Neural cell (in vitro differentiated cells): ENCODE measurements around the gene STAC3. TPM values are rescaled to one million over a fixed set of nuclear protein-coding genes. Genes with fewer than 3 reads are reported as not detected.
A peak's percentile ranks its signal among the peaks of the same experiment; 100 is the strongest.

Experiments used
- H2AFZ ChIP-seq: fragments of 200-600, 300-800 bp; sonication (generic), shearing (Covaris generic); 2 replicates; pipeline ENCODE4 v1.6.0; 2014; ENCODE audit warnings: low read depth, mild to moderate bottlenecking, antibody characterized with exemption, low read length, moderate library complexity
- H3F3A ChIP-seq: fragments of 200-600 bp; shearing (Covaris generic); 2 replicates; pipeline ENCODE4 v1.6.1; 2016; ENCODE audit warnings: mild to moderate bottlenecking, moderate library complexity, mixed read lengths, antibody characterized with exemption, low read length; ENCODE audit not compliant: insufficient read depth, poor library complexity, severe bottlenecking
- H3K27ac ChIP-seq: fragments of 200-600, 300-800 bp; sonication (generic), shearing (Covaris generic); 2 replicates; pipeline ENCODE4 v1.5.1; 2014; ENCODE audit warnings: mild to moderate bottlenecking, low read length, moderate library complexity
- H3K27me3 ChIP-seq: fragments of 300-800, 200-600 bp; sonication (generic), shearing (Covaris generic); 2 replicates; pipeline ENCODE4 v1.6.0; 2014; ENCODE audit warnings: mild to moderate bottlenecking, low read depth, low read length, moderate library complexity; ENCODE audit not compliant: insufficient read depth
- H3K36me3 ChIP-seq: fragments of 300-800, 200-600 bp; sonication (generic), shearing (Covaris generic); 2 replicates; pipeline ENCODE4 v1.5.1; 2014; ENCODE audit warnings: mild to moderate bottlenecking, antibody characterized with exemption, low read length, moderate library complexity; ENCODE audit not compliant: insufficient read depth
- H3K4me2 ChIP-seq: fragments of 300-800, 200-600 bp; sonication (generic), shearing (Covaris generic); 2 replicates; pipeline ENCODE4 v1.6.0; 2014; ENCODE audit warnings: mild to moderate bottlenecking, low read length
- H3K4me3 ChIP-seq: fragments of 300-800, 200-600 bp; sonication (generic), shearing (Covaris generic); 2 replicates; pipeline ENCODE4 v1.5.1; 2014; ENCODE audit warnings: mild to moderate bottlenecking, low read length, moderate library complexity
- H3K79me2 ChIP-seq: fragments of 200-600 bp; shearing (Covaris generic); replicated peaks from 2 replicates; pipeline ENCODE4 v1.6.0; 2014; ENCODE audit warnings: mild to moderate bottlenecking, low read length, moderate library complexity; ENCODE audit not compliant: insufficient read depth
- H3K9ac ChIP-seq: fragments of 300-800, 200-600 bp; sonication (generic), shearing (Covaris generic); 2 replicates; pipeline ENCODE4 v1.6.1; 2016; ENCODE audit warnings: mild to moderate bottlenecking, low read length, mixed read lengths
- H3K9me2 ChIP-seq: fragments of 200-600 bp; shearing (Covaris generic); 2 replicates; pipeline ENCODE4 v1.6.1; 2016; ENCODE audit warnings: mild to moderate bottlenecking, low read length, mixed read lengths; ENCODE audit not compliant: insufficient read depth
- H3K9me3 ChIP-seq: fragments of 200-600, 300-800 bp; sonication (generic), shearing (Covaris generic); 2 replicates; pipeline ENCODE4 v1.6.1; 2016; ENCODE audit warnings: mild to moderate bottlenecking, mixed run types, low read length, moderate library complexity, mixed read lengths
- H4K20me1 ChIP-seq: fragments of 200-600 bp; shearing (Covaris generic); 2 replicates; pipeline ENCODE4 v1.6.1; 2016; ENCODE audit warnings: mild to moderate bottlenecking, mixed run types; ENCODE audit not compliant: insufficient read depth
- EP300 ChIP-seq: fragments of 450-650 bp; conservative IDR thresholded peaks from 2 replicates; pipeline ENCODE4 v1.6.1; 2014; ENCODE audit warnings: antibody characterized with exemption, mild to moderate bottlenecking, moderate library complexity; ENCODE audit not compliant: poor library complexity, severe bottlenecking
- EZH2 ChIP-seq: fragments of 200-600, 300-800 bp; shearing (Covaris generic), sonication (generic); IDR thresholded peaks from 2 replicates; pipeline ENCODE4 v1.6.1; 2014; ENCODE audit warnings: antibody characterized with exemption, low read length, borderline replicate concordance, mild to moderate bottlenecking; ENCODE audit not compliant: insufficient read depth, poor library complexity, severe bottlenecking
- MXI1 ChIP-seq: fragments of 450-650 bp; conservative IDR thresholded peaks from 2 replicates; pipeline ENCODE4 v1.6.1; 2014; ENCODE audit warnings: antibody characterized with exemption, mild to moderate bottlenecking; ENCODE audit not compliant: poor library complexity, severe bottlenecking
- POLR2AphosphoS5 ChIP-seq: IDR thresholded peaks from 2 replicates; pipeline ENCODE4 v1.6.1; 2012
- RAD21 ChIP-seq: fragments of 450-650 bp; conservative IDR thresholded peaks from 2 replicates; pipeline ENCODE4 v1.6.1; 2014; ENCODE audit warnings: antibody characterized with exemption, mild to moderate bottlenecking, moderate library complexity
- SMC3 ChIP-seq: fragments of 450-650 bp; conservative IDR thresholded peaks from 2 replicates; pipeline ENCODE4 v1.6.1; 2014; ENCODE audit warnings: antibody characterized with exemption, mild to moderate bottlenecking, moderate library complexity; ENCODE audit not compliant: poor library complexity
- TAF1 ChIP-seq: IDR thresholded peaks from 2 replicates; pipeline ENCODE4 v1.6.1; 2012; ENCODE audit warnings: low read depth
- polyA plus RNA-seq: library from polyadenylated mRNA; depleted of rRNA; stranded (reverse); fragments of >200 nt; gene quantifications from 2 replicates; pipeline ENCODE4 v1.2.3, GENCODE V29; 2014
- TF ChIP-seq, protein P1 (sequence below): fragments of 450-650 bp; IDR thresholded peaks from 2 replicates; pipeline ENCODE4 v1.5.1; 2014; ENCODE audit warnings: antibody characterized with exemption, mild to moderate bottlenecking, moderate library complexity; ENCODE audit not compliant: poor library complexity, severe bottlenecking
- TF ChIP-seq, protein P2 (sequence below): IDR thresholded peaks from 2 replicates; pipeline ENCODE4 v1.6.1; 2012; ENCODE audit warnings: borderline replicate concordance

Gene STAC3
- polyA plus RNA-seq, 1 donor from 2014 or later = 1.3 TPM

DNA sequence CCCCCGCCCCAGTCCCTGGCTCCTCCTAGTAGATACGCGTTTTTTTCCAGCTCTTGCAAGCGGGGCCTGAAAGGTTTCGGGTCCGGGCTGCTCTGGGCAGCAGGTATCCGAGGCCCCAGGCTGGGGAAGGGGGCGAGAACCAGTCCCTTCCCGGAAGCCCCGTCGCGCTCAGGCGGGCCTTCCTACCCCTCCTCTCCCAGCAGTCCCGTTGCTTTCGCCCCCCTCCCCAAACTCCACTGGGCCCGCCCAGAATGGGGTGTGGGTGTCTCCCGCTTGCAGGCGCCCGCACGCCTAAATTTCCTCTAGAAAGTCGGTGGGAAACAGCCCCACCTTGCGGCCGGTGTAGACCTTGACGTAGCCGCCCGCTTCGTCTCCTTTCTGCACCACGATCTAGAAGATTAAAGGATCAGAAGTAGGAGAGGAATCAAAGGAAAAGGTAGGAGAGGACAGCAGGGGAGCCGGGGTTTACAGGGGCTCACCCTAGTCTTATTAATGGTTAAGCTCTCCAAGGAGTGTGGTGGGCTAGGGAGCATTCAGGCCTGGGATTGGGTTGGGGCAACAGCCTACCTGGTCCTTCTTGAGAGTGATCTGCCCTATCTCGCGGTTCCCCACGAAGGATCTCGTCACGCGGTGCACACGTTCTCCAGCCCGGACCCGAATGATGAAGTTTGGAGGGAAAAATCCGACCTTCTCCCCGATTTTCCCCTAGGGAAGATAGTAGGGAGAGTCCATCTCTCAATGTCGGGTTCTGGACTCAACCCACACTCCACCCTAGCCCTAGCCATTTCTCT, 7.3 kb downstream of the STAC3 start:
- Histone ChIP-seq H3K4me2 (no peak overlapping the region), H4K20me1 (no peaks in the 10 kb centered on the region), H3K9me3 (no peaks in the 10 kb centered on the region), H3K79me2 (no peaks in the 10 kb centered on the region), H3F3A (no peaks in the 10 kb centered on the region), H3K27ac (no peak overlapping the region), H3K4me3 (peak overlapping the region; percentile 79), H2AFZ (no peak overlapping the region), H3K36me3 (no peaks in the 10 kb centered on the region), H3K9me2 (no peaks in the 10 kb centered on the region), H3K9ac (peak overlapping the region; percentile 29), H3K27me3 (peaks cover 44% of the 10 kb centered on the region)
- TF ChIP-seq, protein P1, sequence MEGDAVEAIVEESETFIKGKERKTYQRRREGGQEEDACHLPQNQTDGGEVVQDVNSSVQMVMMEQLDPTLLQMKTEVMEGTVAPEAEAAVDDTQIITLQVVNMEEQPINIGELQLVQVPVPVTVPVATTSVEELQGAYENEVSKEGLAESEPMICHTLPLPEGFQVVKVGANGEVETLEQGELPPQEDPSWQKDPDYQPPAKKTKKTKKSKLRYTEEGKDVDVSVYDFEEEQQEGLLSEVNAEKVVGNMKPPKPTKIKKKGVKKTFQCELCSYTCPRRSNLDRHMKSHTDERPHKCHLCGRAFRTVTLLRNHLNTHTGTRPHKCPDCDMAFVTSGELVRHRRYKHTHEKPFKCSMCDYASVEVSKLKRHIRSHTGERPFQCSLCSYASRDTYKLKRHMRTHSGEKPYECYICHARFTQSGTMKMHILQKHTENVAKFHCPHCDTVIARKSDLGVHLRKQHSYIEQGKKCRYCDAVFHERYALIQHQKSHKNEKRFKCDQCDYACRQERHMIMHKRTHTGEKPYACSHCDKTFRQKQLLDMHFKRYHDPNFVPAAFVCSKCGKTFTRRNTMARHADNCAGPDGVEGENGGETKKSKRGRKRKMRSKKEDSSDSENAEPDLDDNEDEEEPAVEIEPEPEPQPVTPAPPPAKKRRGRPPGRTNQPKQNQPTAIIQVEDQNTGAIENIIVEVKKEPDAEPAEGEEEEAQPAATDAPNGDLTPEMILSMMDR = peak; percentile 67
- no peak for TF ChIP-seq POLR2AphosphoS5
- TF ChIP-seq, protein P2, sequence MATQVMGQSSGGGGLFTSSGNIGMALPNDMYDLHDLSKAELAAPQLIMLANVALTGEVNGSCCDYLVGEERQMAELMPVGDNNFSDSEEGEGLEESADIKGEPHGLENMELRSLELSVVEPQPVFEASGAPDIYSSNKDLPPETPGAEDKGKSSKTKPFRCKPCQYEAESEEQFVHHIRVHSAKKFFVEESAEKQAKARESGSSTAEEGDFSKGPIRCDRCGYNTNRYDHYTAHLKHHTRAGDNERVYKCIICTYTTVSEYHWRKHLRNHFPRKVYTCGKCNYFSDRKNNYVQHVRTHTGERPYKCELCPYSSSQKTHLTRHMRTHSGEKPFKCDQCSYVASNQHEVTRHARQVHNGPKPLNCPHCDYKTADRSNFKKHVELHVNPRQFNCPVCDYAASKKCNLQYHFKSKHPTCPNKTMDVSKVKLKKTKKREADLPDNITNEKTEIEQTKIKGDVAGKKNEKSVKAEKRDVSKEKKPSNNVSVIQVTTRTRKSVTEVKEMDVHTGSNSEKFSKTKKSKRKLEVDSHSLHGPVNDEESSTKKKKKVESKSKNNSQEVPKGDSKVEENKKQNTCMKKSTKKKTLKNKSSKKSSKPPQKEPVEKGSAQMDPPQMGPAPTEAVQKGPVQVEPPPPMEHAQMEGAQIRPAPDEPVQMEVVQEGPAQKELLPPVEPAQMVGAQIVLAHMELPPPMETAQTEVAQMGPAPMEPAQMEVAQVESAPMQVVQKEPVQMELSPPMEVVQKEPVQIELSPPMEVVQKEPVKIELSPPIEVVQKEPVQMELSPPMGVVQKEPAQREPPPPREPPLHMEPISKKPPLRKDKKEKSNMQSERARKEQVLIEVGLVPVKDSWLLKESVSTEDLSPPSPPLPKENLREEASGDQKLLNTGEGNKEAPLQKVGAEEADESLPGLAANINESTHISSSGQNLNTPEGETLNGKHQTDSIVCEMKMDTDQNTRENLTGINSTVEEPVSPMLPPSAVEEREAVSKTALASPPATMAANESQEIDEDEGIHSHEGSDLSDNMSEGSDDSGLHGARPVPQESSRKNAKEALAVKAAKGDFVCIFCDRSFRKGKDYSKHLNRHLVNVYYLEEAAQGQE = no peak
- TF ChIP-seq SMC3 = peak; percentile 43
- TF ChIP-seq EZH2 = no peak
- peak; percentile 60 for TF ChIP-seq RAD21
- TF ChIP-seq EP300 = no peak
- no peak for TF ChIP-seq TAF1
- no peak for TF ChIP-seq MXI1

DNA sequence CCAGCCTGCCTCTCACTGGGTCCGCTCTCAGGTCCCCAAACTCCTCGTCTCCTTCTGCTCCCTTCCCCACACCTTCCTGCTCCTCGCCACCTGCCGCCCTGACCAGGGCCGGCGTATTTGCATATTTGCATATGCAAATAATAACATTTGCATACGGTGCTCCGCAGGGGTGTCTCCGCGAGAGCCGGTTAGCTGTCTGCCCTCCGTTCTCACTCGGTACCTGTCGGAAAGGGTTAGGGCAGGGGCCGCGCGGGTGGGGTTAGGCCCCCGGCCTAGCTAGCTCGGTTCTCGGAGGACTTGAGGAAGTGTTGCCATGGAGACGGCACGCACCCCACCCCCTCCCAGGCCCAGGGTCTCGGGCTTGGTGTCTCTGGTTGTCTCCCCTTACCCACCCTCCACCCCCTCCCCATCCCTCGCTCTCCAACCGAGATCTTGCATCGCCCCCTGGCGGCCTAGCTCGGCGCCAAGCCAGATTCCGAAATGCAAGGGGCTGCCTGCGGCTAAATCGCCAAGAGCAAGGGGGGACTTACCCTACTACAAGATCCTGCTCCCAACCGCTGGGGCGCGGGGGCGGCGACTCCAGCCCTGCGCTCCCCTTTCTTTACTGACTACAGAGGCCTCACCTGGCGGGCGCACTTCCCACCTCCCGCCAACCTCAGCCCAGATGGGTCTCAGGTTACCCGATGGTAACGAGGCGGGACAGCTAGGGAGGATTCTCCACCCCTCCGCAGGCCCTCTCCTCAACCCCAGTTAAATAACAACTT, 8.1 kb downstream of the STAC3 start:
- Histone ChIP-seq H3F3A (no peaks in the 10 kb centered on the region), H3K9me2 (no peaks in the 10 kb centered on the region), H3K27me3 (peaks cover 52% of the 10 kb centered on the region), H3K4me3 (peak overlapping the region; percentile 79), H2AFZ (no peak overlapping the region), H4K20me1 (no peaks in the 10 kb centered on the region), H3K36me3 (no peaks in the 10 kb centered on the region), H3K27ac (no peak overlapping the region), H3K9ac (peak overlapping the region; percentile 98), H3K4me2 (peak overlapping the region; percentile 65), H3K9me3 (no peaks in the 10 kb centered on the region), H3K79me2 (no peaks in the 10 kb centered on the region)
- TF ChIP-seq MXI1 = no peak
- peak; percentile 75 for TF ChIP-seq RAD21
- peak; percentile 3 for TF ChIP-seq POLR2AphosphoS5
- TF ChIP-seq SMC3 = peak; percentile 70
- TF ChIP-seq, protein P1 = peak; percentile 74
- TF ChIP-seq, protein P2 = no peak
